Immature natural killer cell (primary cell): Measurements from ENCODE around the gene RUNX2. TPM values are rescaled to one million over a fixed set of nuclear protein-coding genes. Genes with fewer than 3 reads are reported as not detected.

Experiments used
- DNase-seq, 3 donors: peaks; one replicate each; pipeline ENCODE4 v3.0.0; 2022; ENCODE audit warnings: mixed read lengths in 1 of 3
- H3K27ac Mint-ChIP-seq, 6 donors: one replicate each; pipeline ENCODE4 v1.8.0; 2020; ENCODE audit warnings: mixed read lengths in 6 of 6, mild to moderate bottlenecking in 5 of 6, inconsistent platforms in 4 of 6, moderate library complexity in 3 of 6
- H3K27me3 Mint-ChIP-seq, 3 donors: one replicate each; pipeline ENCODE4 v1.8.0; 2020 to 2021; ENCODE audit warnings: low read depth in 3 of 3, mild to moderate bottlenecking in 3 of 3, mixed read lengths in 3 of 3, moderate library complexity in 3 of 3, inconsistent platforms in 1 of 3
- H3K36me3 Mint-ChIP-seq, 3 donors: one replicate each; pipeline ENCODE4 v1.8.0; 2020; ENCODE audit warnings: mixed read lengths in 3 of 3, inconsistent platforms in 2 of 3, mild to moderate bottlenecking in 2 of 3
- H3K4me1 Mint-ChIP-seq, 2 donors: one replicate each; pipeline ENCODE4 v1.8.0; 2020; ENCODE audit warnings: inconsistent platforms in 2 of 2, mild to moderate bottlenecking in 2 of 2, mixed read lengths in 2 of 2, moderate library complexity in 1 of 2
- H3K4me3 Mint-ChIP-seq, 5 donors: one replicate each; pipeline ENCODE4 v1.8.0; 2020; ENCODE audit warnings: mild to moderate bottlenecking in 5 of 5, mixed read lengths in 5 of 5, inconsistent platforms in 3 of 5, moderate library complexity in 3 of 5
- H3K9me3 Mint-ChIP-seq, 6 donors: one replicate each; pipeline ENCODE4 v1.8.0; 2020; ENCODE audit warnings: mild to moderate bottlenecking in 6 of 6, mixed read lengths in 6 of 6, inconsistent platforms in 4 of 6, moderate library complexity in 3 of 6
- polyA plus RNA-seq, 3 donors: library from polyadenylated mRNA; unstranded; fragments of 300-500 nt; fragmentation: Illumina TruSeq; gene quantifications; one replicate each; pipeline ENCODE4 v1.2.3, GENCODE V29; 2021

Gene RUNX2
- polyA plus RNA-seq, 3 donors from 2014 or later, result 2.6 to 11.8 (median 4.4) TPM

GRCh38 chr6:45448417-45449389, 120.6 kb downstream of the RUNX2 start:
- Mint-ChIP-seq H3K36me3 (no peaks in the 10 kb centered on the region), H3K4me3 (peak overlapping the region in 3 of 5 donors; percentile 14 to 50 (median 49)), H3K4me1 (peaks cover 37 to 85% of the 10 kb centered on the region in 2 donors), H3K27me3 (peaks cover 3 to 8% (median 4%) of the 10 kb centered on the region in 3 donors), H3K27ac (peak overlapping the region in 5 of 6 donors; percentile 2 to 64 (median 30)), H3K9me3 (no peaks in the 10 kb centered on the region)
- DNase-seq, result no peak

GRCh38 chr6:45450132-45450531, 122.0 kb downstream of the RUNX2 start:
- DNase-seq, result no peak
- Mint-ChIP-seq H3K4me1 (peaks cover 37 to 88% of the 10 kb centered on the region in 2 donors), H3K36me3 (no peaks in the 10 kb centered on the region), H3K27me3 (peaks cover 3 to 8% (median 4%) of the 10 kb centered on the region in 3 donors), H3K27ac (peak overlapping the region in 1 of 6 donors; percentile 47), H3K9me3 (no peaks in the 10 kb centered on the region), H3K4me3 (peak overlapping the region in 1 of 5 donors; percentile 10)

GRCh38 chr6:45450831-45451230, 122.7 kb downstream of the RUNX2 start:
- Mint-ChIP-seq H3K4me3 (peak overlapping the region in 1 of 5 donors; percentile 6), H3K27ac (no peak overlapping the region), H3K9me3 (no peaks in the 10 kb centered on the region), H3K27me3 (peaks cover 3 to 8% (median 4%) of the 10 kb centered on the region in 3 donors), H3K4me1 (peaks cover 31 to 81% of the 10 kb centered on the region in 2 donors), H3K36me3 (no peaks in the 10 kb centered on the region)
- DNase-seq, result no peak

GRCh38 chr6:45454008-45454911, 126.1 kb downstream of the RUNX2 start:
- Mint-ChIP-seq H3K36me3 (no peaks in the 10 kb centered on the region), H3K4me3 (peak overlapping the region in 2 of 5 donors; percentile 20 to 31), H3K27me3 (peaks cover 0 to 6% (median 4%) of the 10 kb centered on the region in 3 donors), H3K4me1 (peaks cover 17 to 52% of the 10 kb centered on the region in 2 donors), H3K27ac (no peak overlapping the region), H3K9me3 (no peaks in the 10 kb centered on the region)
- no peak for DNase-seq

GRCh38 chr6:45455408-45455807, 127.3 kb downstream of the RUNX2 start:
- no peaks in the 10 kb centered on the region for H3K9me3 Mint-ChIP-seq
- no peak overlapping the region for H3K27ac Mint-ChIP-seq
- peaks cover 0 to 6% (median 2%) of the 10 kb centered on the region in 3 donors for H3K27me3 Mint-ChIP-seq
- H3K4me1 Mint-ChIP-seq, result peaks cover 14 to 41% of the 10 kb centered on the region in 2 donors
- no peak overlapping the region for H3K4me3 Mint-ChIP-seq
- DNase-seq, result no peak
- H3K36me3 Mint-ChIP-seq, result no peaks in the 10 kb centered on the region

GRCh38 chr6:45457141-45457540, 129.0 kb downstream of the RUNX2 start:
- H3K9me3 Mint-ChIP-seq, result no peaks in the 10 kb centered on the region
- no peak for DNase-seq
- no peaks in the 10 kb centered on the region for H3K36me3 Mint-ChIP-seq
- H3K4me3 Mint-ChIP-seq, result no peak overlapping the region
- H3K4me1 Mint-ChIP-seq, result peaks cover 7 to 24% of the 10 kb centered on the region in 2 donors
- H3K27me3 Mint-ChIP-seq, result peaks cover 0 to 7% (median 0%) of the 10 kb centered on the region in 3 donors
- no peak overlapping the region for H3K27ac Mint-ChIP-seq

- Mint-ChIP-seq H3K4me1 (peaks cover 4 to 21% of the 10 kb centered on the region in 2 donors), H3K36me3 (no peaks in the 10 kb centered on the region), H3K9me3 (no peaks in the 10 kb centered on the region), H3K27me3 (peaks cover 0 to 4% (median 0%) of the 10 kb centered on the region in 3 donors), H3K27ac (no peak overlapping the region), H3K4me3 (no peak overlapping the region)
- DNase-seq, result no peak
Observed at GRCh38 chr6:45458672-45459071, 130.5 kb downstream of the RUNX2 start.

- Mint-ChIP-seq H3K27me3 (peaks cover 0 to 4% (median 0%) of the 10 kb centered on the region in 3 donors), H3K4me1 (peaks cover 0 to 9% of the 10 kb centered on the region in 2 donors), H3K27ac (no peak overlapping the region), H3K36me3 (no peaks in the 10 kb centered on the region), H3K9me3 (no peaks in the 10 kb centered on the region), H3K4me3 (no peak overlapping the region)
- no peak for DNase-seq
Observed at GRCh38 chr6:45460166-45460565, 132.0 kb downstream of the RUNX2 start.

- Mint-ChIP-seq H3K27ac (no peak overlapping the region), H3K4me1 (peaks cover 0 to 9% of the 10 kb centered on the region in 2 donors), H3K36me3 (no peaks in the 10 kb centered on the region), H3K27me3 (peaks cover 0 to 4% (median 0%) of the 10 kb centered on the region in 3 donors), H3K9me3 (no peaks in the 10 kb centered on the region), H3K4me3 (no peak overlapping the region)
- no peak for DNase-seq
Observed at GRCh38 chr6:45461486-45461885, 133.4 kb downstream of the RUNX2 start.

- H3K27ac Mint-ChIP-seq, result no peak overlapping the region
- no peaks in the 10 kb centered on the region for H3K9me3 Mint-ChIP-seq
- H3K27me3 Mint-ChIP-seq, result peaks cover 0 to 1% (median 0%) of the 10 kb centered on the region in 3 donors
Observed at GRCh38 chr6:45462190-45463134, 134.3 kb downstream of the RUNX2 start.

GRCh38 chr6:45464685-45465084, 136.6 kb downstream of the RUNX2 start:
- Mint-ChIP-seq H3K4me1 (peaks cover 0 to 17% of the 10 kb centered on the region in 2 donors), H3K27ac (no peak overlapping the region), H3K4me3 (no peak overlapping the region)

More at GRCh38 chr6:45462190-45463134, 134.3 kb downstream of the RUNX2 start:
- Mint-ChIP-seq H3K4me3 (no peak overlapping the region), H3K4me1 (peaks cover 0 to 9% of the 10 kb centered on the region in 2 donors), H3K36me3 (no peaks in the 10 kb centered on the region)
- DNase-seq, result no peak

GRCh38 chr6:45466686-45467085, 138.6 kb downstream of the RUNX2 start:
- no peaks in the 10 kb centered on the region for H3K36me3 Mint-ChIP-seq
- H3K27me3 Mint-ChIP-seq, result peaks cover 0 to 1% (median 0%) of the 10 kb centered on the region in 3 donors
- peaks cover 0 to 22% of the 10 kb centered on the region in 2 donors for H3K4me1 Mint-ChIP-seq
- H3K4me3 Mint-ChIP-seq, result no peak overlapping the region
- no peak overlapping the region for H3K27ac Mint-ChIP-seq
- no peaks in the 10 kb centered on the region for H3K9me3 Mint-ChIP-seq
- no peak for DNase-seq

More at GRCh38 chr6:45464685-45465084, 136.6 kb downstream of the RUNX2 start:
- peaks cover 0 to 1% (median 0%) of the 10 kb centered on the region in 3 donors for H3K27me3 Mint-ChIP-seq
- H3K36me3 Mint-ChIP-seq, result no peaks in the 10 kb centered on the region
- no peaks in the 10 kb centered on the region for H3K9me3 Mint-ChIP-seq
- no peak for DNase-seq
